ENCODE measurements around the gene UBE2J2. TPM values are rescaled to one million over a fixed set of nuclear protein-coding genes. Genes with fewer than 3 reads are reported as not detected.

The UBE2J2 gene
- polyA plus RNA-seq, 1 donor from 2014 or later = 79.7 TPM

DNA sequence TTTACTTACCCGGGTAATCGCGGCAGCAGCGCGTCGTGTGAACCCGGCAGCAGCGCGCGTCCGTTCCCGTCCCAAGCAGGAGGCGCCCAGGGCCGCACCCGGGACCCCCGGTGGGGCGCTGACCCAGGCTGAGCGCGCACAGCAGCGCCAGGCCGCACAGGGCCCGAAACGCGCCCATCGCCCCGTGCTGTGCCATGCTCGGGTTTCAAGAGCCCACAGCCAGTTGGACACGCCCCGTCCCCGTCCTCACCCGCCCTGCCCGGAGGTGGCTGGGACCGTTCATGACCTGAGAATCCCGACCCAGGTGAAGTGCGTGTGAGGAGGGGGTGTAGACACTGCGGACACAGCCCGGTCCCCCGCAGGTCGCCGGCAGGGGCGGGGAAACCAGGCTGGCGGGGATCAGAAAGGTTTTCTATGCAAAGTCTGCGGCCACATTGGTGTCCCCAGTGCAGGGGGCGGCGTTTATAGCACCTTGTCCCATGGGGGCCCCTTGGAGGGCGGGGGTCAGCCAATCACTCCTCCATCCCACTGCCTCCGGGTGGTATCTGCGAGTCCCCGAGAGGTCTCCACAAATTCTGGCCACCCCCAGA is 67.2 kb downstream of the UBE2J2 start, which contains the start of gene TNFRSF18:
Gene TNFRSF18, minus strand, starts transcription at position 217 of the 590 bp plus-strand sequence. Its CDS starts 21 bp downstream, at position 196.
- no peaks in the 10 kb centered on the region for H4K20me1 ChIP-seq (ENCODE audit: insufficient read depth)
- H3K27ac ChIP-seq (ENCODE audit: low read length) = no peak within 1 kb of the TSS
- H2AFZ ChIP-seq (ENCODE audit: low read depth, low read length) = no peak within 1 kb of the TSS
- TF ChIP-seq POLR2AphosphoS5 (IDR thresholded peaks at IDR 0.05) (no peak), EP300 (conservative IDR thresholded peaks at IDR 0.05; ENCODE audit: poor library complexity, severe bottlenecking) (no peak), EZH2 (IDR thresholded peaks at IDR 0.05; ENCODE audit: borderline replicate concordance, insufficient read depth, low read length, poor library complexity, severe bottlenecking) (no peak), SMC3 (conservative IDR thresholded peaks at IDR 0.05; ENCODE audit: poor library complexity) (no peak), TAF1 (IDR thresholded peaks at IDR 0.05; ENCODE audit: low read depth) (no peak), RAD21 (conservative IDR thresholded peaks at IDR 0.05) (no peak), MXI1 (conservative IDR thresholded peaks at IDR 0.05; ENCODE audit: poor library complexity, severe bottlenecking) (no peak)
- TF ChIP-seq, protein P1, sequence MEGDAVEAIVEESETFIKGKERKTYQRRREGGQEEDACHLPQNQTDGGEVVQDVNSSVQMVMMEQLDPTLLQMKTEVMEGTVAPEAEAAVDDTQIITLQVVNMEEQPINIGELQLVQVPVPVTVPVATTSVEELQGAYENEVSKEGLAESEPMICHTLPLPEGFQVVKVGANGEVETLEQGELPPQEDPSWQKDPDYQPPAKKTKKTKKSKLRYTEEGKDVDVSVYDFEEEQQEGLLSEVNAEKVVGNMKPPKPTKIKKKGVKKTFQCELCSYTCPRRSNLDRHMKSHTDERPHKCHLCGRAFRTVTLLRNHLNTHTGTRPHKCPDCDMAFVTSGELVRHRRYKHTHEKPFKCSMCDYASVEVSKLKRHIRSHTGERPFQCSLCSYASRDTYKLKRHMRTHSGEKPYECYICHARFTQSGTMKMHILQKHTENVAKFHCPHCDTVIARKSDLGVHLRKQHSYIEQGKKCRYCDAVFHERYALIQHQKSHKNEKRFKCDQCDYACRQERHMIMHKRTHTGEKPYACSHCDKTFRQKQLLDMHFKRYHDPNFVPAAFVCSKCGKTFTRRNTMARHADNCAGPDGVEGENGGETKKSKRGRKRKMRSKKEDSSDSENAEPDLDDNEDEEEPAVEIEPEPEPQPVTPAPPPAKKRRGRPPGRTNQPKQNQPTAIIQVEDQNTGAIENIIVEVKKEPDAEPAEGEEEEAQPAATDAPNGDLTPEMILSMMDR (IDR thresholded peaks at IDR 0.05; ENCODE audit: poor library complexity, severe bottlenecking) = no peak
- TF ChIP-seq, protein P2, sequence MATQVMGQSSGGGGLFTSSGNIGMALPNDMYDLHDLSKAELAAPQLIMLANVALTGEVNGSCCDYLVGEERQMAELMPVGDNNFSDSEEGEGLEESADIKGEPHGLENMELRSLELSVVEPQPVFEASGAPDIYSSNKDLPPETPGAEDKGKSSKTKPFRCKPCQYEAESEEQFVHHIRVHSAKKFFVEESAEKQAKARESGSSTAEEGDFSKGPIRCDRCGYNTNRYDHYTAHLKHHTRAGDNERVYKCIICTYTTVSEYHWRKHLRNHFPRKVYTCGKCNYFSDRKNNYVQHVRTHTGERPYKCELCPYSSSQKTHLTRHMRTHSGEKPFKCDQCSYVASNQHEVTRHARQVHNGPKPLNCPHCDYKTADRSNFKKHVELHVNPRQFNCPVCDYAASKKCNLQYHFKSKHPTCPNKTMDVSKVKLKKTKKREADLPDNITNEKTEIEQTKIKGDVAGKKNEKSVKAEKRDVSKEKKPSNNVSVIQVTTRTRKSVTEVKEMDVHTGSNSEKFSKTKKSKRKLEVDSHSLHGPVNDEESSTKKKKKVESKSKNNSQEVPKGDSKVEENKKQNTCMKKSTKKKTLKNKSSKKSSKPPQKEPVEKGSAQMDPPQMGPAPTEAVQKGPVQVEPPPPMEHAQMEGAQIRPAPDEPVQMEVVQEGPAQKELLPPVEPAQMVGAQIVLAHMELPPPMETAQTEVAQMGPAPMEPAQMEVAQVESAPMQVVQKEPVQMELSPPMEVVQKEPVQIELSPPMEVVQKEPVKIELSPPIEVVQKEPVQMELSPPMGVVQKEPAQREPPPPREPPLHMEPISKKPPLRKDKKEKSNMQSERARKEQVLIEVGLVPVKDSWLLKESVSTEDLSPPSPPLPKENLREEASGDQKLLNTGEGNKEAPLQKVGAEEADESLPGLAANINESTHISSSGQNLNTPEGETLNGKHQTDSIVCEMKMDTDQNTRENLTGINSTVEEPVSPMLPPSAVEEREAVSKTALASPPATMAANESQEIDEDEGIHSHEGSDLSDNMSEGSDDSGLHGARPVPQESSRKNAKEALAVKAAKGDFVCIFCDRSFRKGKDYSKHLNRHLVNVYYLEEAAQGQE (IDR thresholded peaks at IDR 0.05; ENCODE audit: borderline replicate concordance) = no peak
- no peaks in the 10 kb centered on the region for H3F3A ChIP-seq (ENCODE audit: insufficient read depth, low read length, poor library complexity, severe bottlenecking)
- H3K36me3 ChIP-seq (ENCODE audit: insufficient read depth, low read length) = no peaks in the 10 kb centered on the region
- no peaks in the 10 kb centered on the region for H3K79me2 ChIP-seq (replicated peaks; ENCODE audit: insufficient read depth, low read length)
- H3K4me3 ChIP-seq (ENCODE audit: low read length) = no peak within 1 kb of the TSS
- H3K9ac ChIP-seq (ENCODE audit: low read length) = no peak within 1 kb of the TSS
- H3K9me2 ChIP-seq (ENCODE audit: insufficient read depth, low read length) = no peaks in the 10 kb centered on the region
- peaks cover 23% of the 10 kb centered on the region for H3K27me3 ChIP-seq (ENCODE audit: insufficient read depth, low read depth, low read length)
- H3K4me2 ChIP-seq (ENCODE audit: low read length) = no peak within 1 kb of the TSS
- no peaks in the 10 kb centered on the region for H3K9me3 ChIP-seq (ENCODE audit: low read length)

DNA sequence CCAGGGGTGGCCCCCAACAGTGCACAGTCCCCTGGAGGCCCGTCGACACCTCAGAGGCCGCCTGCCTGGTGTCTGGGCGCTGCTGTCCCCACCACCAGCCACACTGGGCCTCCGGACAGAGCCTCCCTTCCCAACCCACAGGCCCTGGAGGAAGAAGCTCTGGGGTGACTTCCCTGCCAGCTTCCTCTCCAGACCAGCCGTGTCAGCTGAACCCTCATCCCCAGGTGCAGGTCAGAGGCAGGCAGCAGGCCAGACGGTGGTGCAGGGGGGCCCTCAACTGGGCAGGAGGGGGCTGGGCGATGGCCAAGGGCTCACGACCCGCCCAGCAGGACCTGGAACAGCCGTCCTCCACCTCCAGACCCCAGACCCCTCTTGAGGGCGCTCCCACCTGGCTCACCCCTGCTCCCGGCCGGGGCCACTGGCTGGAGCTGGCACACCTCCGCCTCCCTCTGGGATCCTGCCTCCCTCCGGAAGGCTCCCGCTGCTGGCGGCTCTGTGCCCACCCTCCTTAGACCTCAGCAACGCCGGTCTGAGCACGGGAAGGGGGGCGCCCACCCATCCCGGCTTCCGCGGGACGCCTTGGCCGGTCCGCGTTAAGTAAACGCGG is 67.8 kb downstream of the UBE2J2 start:
- no peaks in the 10 kb centered on the region for H3K9me3 ChIP-seq (ENCODE audit: low read length)
- no peak for TF ChIP-seq SMC3 (conservative IDR thresholded peaks at IDR 0.05; ENCODE audit: poor library complexity)
- no peak for TF ChIP-seq EZH2 (IDR thresholded peaks at IDR 0.05; ENCODE audit: borderline replicate concordance, insufficient read depth, low read length, poor library complexity, severe bottlenecking)
- no peak for TF ChIP-seq EP300 (conservative IDR thresholded peaks at IDR 0.05; ENCODE audit: poor library complexity, severe bottlenecking)
- peaks cover 25% of the 10 kb centered on the region for H3K27me3 ChIP-seq (ENCODE audit: insufficient read depth, low read depth, low read length)
- no peak overlapping the region for H3K4me2 ChIP-seq (ENCODE audit: low read length)
- no peak overlapping the region for H3K4me3 ChIP-seq (ENCODE audit: low read length)
- no peaks in the 10 kb centered on the region for H3K36me3 ChIP-seq (ENCODE audit: insufficient read depth, low read length)
- H4K20me1 ChIP-seq (ENCODE audit: insufficient read depth) = no peaks in the 10 kb centered on the region
- no peak overlapping the region for H3K27ac ChIP-seq (ENCODE audit: low read length)
- H3K9ac ChIP-seq (ENCODE audit: low read length) = no peak overlapping the region
- no peaks in the 10 kb centered on the region for H3F3A ChIP-seq (ENCODE audit: insufficient read depth, low read length, poor library complexity, severe bottlenecking)
- H2AFZ ChIP-seq (ENCODE audit: low read depth, low read length) = no peak overlapping the region
- H3K79me2 ChIP-seq (replicated peaks; ENCODE audit: insufficient read depth, low read length) = no peaks in the 10 kb centered on the region
- no peaks in the 10 kb centered on the region for H3K9me2 ChIP-seq (ENCODE audit: insufficient read depth, low read length)

Measured in neural cell (in vitro differentiated cells).